Mucosa of descending colon (tissue), 3 donors: ENCODE data around the gene CCDC92B. TPM values are rescaled to one million over a fixed set of nuclear protein-coding genes. Genes with fewer than 3 reads are reported as not detected.
A peak's percentile ranks its signal among the peaks of the same experiment; 100 is the strongest.

ENCODE experiments used
- ATAC-seq: fragments of 200-7000 bp; cut with Tn5 transposase; one replicate; pipeline ENCODE4 v1.9.1; 2020; ENCODE audit warnings: mild to moderate bottlenecking, moderate library complexity
- DNase-seq, 3 donors: peaks; one replicate each; pipeline ENCODE4 v3.0.0-alpha.2; 2020
- H3K36me3 ChIP-seq: fragments of 200-600 bp; one replicate; pipeline ENCODE4 v1.8.0; 2021; ENCODE audit warnings: low read depth, mild to moderate bottlenecking
- H3K4me1 ChIP-seq: fragments of 200-600 bp; one replicate; pipeline ENCODE4 v1.8.0; 2021; ENCODE audit warnings: low read depth, mild to moderate bottlenecking
- H3K4me3 ChIP-seq: fragments of 200-600 bp; one replicate; pipeline ENCODE4 v1.8.0; 2021; ENCODE audit warnings: mild to moderate bottlenecking
- H3K9me3 ChIP-seq: fragments of 200-600 bp; one replicate; pipeline ENCODE4 v1.8.0; 2021; ENCODE audit warnings: mild to moderate bottlenecking
- intact Hi-C, 2 donors: fragments of 100-400 bp; cut with DNase I in 1 of 2; cut with micrococcal nuclease in 1 of 2; formaldehyde crosslinking; loops; one replicate each; pipeline versions ENCODE4 v1.11.0 to v1.11.1; 2022; cut with DNase I, micrococcal nuclease
- total RNA-seq, 3 donors: library from RNA; stranded (reverse); fragmentation: NEBNext Ultra II Directional in 2 of 3; extraction: Animal tissue kit (Norgen Biotek cat#: 25700) in 2 of 3; gene quantifications; one replicate each; pipeline versions ENCODE4 v1.2.1 to v1.2.4, GENCODE V29; 2021 to 2023
- TF ChIP-seq, protein P1 (sequence below): fragments of 200-600 bp; IDR thresholded peaks from one replicate; pipeline ENCODE4 v1.8.0; 2022; ENCODE audit warnings: antibody characterized with exemption, mild to moderate bottlenecking
- donor health status: DM: no; HTN: no; CAD: no; lungs with moderate emphysema.
- donor health status: DM: no; HTN: no; CAD: no.
- donor health status: DM: no; HTN: yes; CAD: no.

CCDC92B gene
- total RNA-seq, 3 donors from 2014 or later = 1.3 to 2.2 (median 2.2) TPM

DNA sequence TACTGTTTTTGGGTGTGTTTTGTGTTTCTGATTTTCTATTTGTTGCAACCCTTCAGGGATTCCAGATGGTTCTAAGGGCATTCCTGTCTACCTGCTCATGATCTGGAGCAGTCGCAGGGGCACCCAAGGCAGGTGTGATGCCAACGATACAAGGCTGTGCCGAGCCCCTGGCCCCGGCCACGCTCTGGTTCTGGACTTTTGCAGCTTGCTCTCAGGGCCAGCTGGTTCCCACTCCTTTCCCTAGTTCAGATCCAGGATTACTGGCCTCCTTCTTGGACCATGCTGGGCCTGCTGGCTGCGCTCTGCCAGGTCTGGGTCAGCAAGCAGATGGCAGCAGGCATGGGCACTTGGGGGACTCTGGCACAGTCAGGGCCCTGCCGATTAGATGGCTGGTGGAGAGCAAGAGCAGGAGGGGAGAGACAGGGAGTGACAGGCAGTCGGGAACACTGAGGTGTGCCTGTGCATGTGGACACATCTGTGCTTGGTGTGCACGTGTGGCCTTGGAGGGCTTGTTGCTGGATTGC lies 31.5 kb upstream of the CCDC92B start:
- intact Hi-C loops = no loop called here
- Histone ChIP-seq H3K9me3 (no peaks in the 10 kb centered on the region), H3K4me1 (peaks cover 3% of the 10 kb centered on the region), H3K4me3 (no peak overlapping the region), H3K36me3 (no peaks in the 10 kb centered on the region)
- ATAC-seq = no peak
- TF ChIP-seq, protein P1, sequence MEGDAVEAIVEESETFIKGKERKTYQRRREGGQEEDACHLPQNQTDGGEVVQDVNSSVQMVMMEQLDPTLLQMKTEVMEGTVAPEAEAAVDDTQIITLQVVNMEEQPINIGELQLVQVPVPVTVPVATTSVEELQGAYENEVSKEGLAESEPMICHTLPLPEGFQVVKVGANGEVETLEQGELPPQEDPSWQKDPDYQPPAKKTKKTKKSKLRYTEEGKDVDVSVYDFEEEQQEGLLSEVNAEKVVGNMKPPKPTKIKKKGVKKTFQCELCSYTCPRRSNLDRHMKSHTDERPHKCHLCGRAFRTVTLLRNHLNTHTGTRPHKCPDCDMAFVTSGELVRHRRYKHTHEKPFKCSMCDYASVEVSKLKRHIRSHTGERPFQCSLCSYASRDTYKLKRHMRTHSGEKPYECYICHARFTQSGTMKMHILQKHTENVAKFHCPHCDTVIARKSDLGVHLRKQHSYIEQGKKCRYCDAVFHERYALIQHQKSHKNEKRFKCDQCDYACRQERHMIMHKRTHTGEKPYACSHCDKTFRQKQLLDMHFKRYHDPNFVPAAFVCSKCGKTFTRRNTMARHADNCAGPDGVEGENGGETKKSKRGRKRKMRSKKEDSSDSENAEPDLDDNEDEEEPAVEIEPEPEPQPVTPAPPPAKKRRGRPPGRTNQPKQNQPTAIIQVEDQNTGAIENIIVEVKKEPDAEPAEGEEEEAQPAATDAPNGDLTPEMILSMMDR = no peak
- no peak for DNase-seq

DNA sequence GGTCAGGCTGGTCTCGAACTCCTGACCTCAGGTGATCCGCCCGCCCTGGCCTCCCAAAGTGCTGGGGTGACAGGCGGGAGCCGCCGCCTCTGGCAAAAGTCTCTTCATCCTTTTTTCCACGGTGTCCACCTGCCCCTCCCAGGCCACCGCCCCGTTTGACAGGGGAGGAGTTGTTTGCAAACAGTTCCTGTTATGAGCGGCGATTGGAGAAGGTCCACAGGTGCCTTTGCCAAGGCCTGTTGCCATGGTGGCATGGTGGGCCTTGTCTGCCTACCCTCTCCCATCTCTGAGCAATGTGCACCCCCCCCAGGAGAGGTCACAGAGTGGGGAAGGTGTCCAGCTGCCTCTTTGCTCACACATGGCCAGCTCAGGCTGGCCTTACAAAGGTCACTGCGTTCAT lies 30.8 kb upstream of the CCDC92B start:
- ATAC-seq (peak; percentile 43), DNase-seq (peak in 2 of 3 donors; percentile 44 to 55)
- no peaks in the 10 kb centered on the region for H3K9me3 ChIP-seq
- intact Hi-C loops = no loop called here
- peaks cover 4% of the 10 kb centered on the region for H3K4me1 ChIP-seq
- TF ChIP-seq, protein P1 = no peak
- no peaks in the 10 kb centered on the region for H3K36me3 ChIP-seq
- no peak overlapping the region for H3K4me3 ChIP-seq

DNA sequence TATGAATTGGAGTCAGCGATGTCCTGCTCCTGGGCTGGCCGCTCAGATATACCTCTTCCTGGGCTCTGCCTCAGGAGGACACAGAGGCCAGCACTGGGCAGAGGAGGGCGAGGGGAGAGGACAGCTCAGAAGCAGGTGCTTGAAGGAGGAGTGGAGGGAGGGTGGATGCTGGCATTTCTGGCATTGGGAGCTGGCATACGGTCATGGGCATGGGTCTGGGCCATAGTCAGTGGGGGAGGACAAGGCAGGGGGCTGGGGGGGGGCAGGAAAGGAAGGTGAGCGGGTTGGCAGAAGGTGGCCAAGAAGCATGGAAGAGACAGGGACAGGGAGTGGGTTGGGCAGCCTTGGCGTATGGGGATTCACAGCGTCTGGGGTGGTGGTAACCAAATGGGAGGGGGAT lies 30.1 kb upstream of the CCDC92B start:
- Histone ChIP-seq H3K4me3 (no peak overlapping the region), H3K9me3 (no peaks in the 10 kb centered on the region), H3K4me1 (peaks cover 4% of the 10 kb centered on the region), H3K36me3 (no peaks in the 10 kb centered on the region)
- intact Hi-C loops = no loop called here
- DNase-seq = no peak
- TF ChIP-seq, protein P1 = no peak
- no peak for ATAC-seq

DNA sequence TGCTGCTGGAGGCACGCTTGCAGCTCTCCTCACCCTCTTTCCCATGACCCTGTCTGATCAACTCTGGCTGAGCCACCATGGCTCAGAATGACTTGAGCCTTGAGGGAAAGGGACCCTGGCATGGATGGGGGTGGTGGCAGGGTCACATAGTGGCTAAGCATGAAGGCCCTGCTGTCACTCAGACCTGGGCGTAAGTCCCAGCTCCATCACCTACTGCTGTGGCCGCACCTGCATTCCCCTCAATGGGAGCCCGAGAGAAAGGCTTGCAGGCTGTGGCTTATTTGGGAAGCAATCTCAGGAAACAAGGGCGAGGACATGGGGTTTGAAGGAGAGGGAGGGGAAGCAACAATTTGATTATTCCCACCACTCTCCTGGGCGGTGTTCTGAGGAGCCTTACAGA lies 29.0 kb upstream of the CCDC92B start:
- TF ChIP-seq, protein P1 = no peak
- H3K36me3 ChIP-seq = no peaks in the 10 kb centered on the region
- no peaks in the 10 kb centered on the region for H3K9me3 ChIP-seq
- no peak overlapping the region for H3K4me3 ChIP-seq
- DNase-seq (no peak), ATAC-seq (no peak)
- intact Hi-C loops = no loop called here
- peaks cover 4% of the 10 kb centered on the region for H3K4me1 ChIP-seq

- DNase-seq (no peak), ATAC-seq (peak; percentile 17)
- Histone ChIP-seq H3K9me3 (no peaks in the 10 kb centered on the region), H3K4me1 (peaks cover 4% of the 10 kb centered on the region), H3K36me3 (no peaks in the 10 kb centered on the region), H3K4me3 (no peak overlapping the region)
- intact Hi-C loops = no loop called here
- TF ChIP-seq, protein P1 = no peak
Measured at GRCh38 chr17:2777242-2777867, 27.9 kb upstream of the CCDC92B start.
